Measurements from ENCODE around the gene CYTH3. TPM values are rescaled to one million over a fixed set of nuclear protein-coding genes. Genes with fewer than 3 reads are reported as not detected.

CYTH3 gene
- total and polyA plus RNA-seq, 9 donors, result 14.8 to 29.6 (median 18.9) TPM

GRCh38 chr7:6165521-6166320, 106.7 kb downstream of the CYTH3 start:
- 90 to 91% (median 91%) methylated on average over 36 of the region's 36 CpGs for WGBS, 3 donors
- no peak overlapping the region for H3K27ac ChIP-seq
- no peaks in the 10 kb centered on the region for H3K27me3 ChIP-seq
- TF ChIP-seq POLR2A (IDR thresholded peaks at IDR 0.05) (no peak), EP300 (IDR thresholded peaks at IDR 0.05) (no peak)
- H3K4me3 ChIP-seq, result no peak overlapping the region
- no peaks in the 10 kb centered on the region for H3K4me1 ChIP-seq (ENCODE audit: insufficient read depth)
- intact Hi-C loops (cut with DNase I), result no loop called here
- H3K9me3 ChIP-seq, result no peaks in the 10 kb centered on the region
- H3K36me3 ChIP-seq, result no peaks in the 10 kb centered on the region
- no peak for DNase-seq

GRCh38 chr7:6165075-6165474, 107.3 kb downstream of the CYTH3 start:
- TF ChIP-seq POLR2A (IDR thresholded peaks at IDR 0.05), result no peak
- TF ChIP-seq CTCF (IDR thresholded peaks at IDR 0.05), result no peak
- 71 to 77% (median 76%) methylated on average over 19 of the region's 19 CpGs for WGBS, 3 donors
- no peaks in the 10 kb centered on the region for H3K9me3 ChIP-seq
- DNase-seq, result no peak
- H3K4me1 ChIP-seq (ENCODE audit: insufficient read depth), result no peaks in the 10 kb centered on the region
- no peak overlapping the region for H3K4me3 ChIP-seq
- H3K27ac ChIP-seq, result no peak overlapping the region
- H3K27me3 ChIP-seq, result no peaks in the 10 kb centered on the region
- intact Hi-C loops (cut with DNase I), result no loop called here
- no peaks in the 10 kb centered on the region for H3K36me3 ChIP-seq

- Histone ChIP-seq H3K27ac (no peak overlapping the region), H3K9me3 (no peaks in the 10 kb centered on the region), H3K36me3 (no peaks in the 10 kb centered on the region), H3K4me3 (no peak overlapping the region), H3K4me1 (ENCODE audit: insufficient read depth) (no peaks in the 10 kb centered on the region), H3K27me3 (no peaks in the 10 kb centered on the region)
- DNase-seq, result no peak
- TF ChIP-seq POLR2A (IDR thresholded peaks at IDR 0.05) (no peak), EP300 (IDR thresholded peaks at IDR 0.05) (no peak), CTCF (IDR thresholded peaks at IDR 0.05) (no peak)
- intact Hi-C loops (cut with DNase I), result loop anchor here in 2 of 4 donors (5.0 kb wide), 1 partner anchor 158 kb away; no protein-coding TSS in a partner anchor
- 85 to 86% (median 85%) methylated on average over 28 of the region's 28 CpGs for WGBS, 3 donors
Measured at GRCh38 chr7:6164491-6164890, 107.9 kb downstream of the CYTH3 start.

- TF ChIP-seq EP300 (IDR thresholded peaks at IDR 0.05) (no peak), CTCF (IDR thresholded peaks at IDR 0.05) (no peak), POLR2A (IDR thresholded peaks at IDR 0.05) (no peak)
- H3K36me3 ChIP-seq, result no peaks in the 10 kb centered on the region
- WGBS, 3 donors, result 83 to 89% (median 83%) methylated on average over 7 of the region's 7 CpGs
- H3K9me3 ChIP-seq, result no peaks in the 10 kb centered on the region
- intact Hi-C loops (cut with DNase I), result loop anchor here in 2 of 4 donors (5.0 kb wide), 1 partner anchor 158 kb away; no protein-coding TSS in a partner anchor
- H3K4me1 ChIP-seq (ENCODE audit: insufficient read depth), result no peaks in the 10 kb centered on the region
- H3K27ac ChIP-seq, result no peak overlapping the region
- no peak overlapping the region for H3K4me3 ChIP-seq
- H3K27me3 ChIP-seq, result no peaks in the 10 kb centered on the region
- DNase-seq, result no peak
Measured at GRCh38 chr7:6164010-6164409, 108.4 kb downstream of the CYTH3 start.

- H3K4me1 ChIP-seq (ENCODE audit: insufficient read depth), result no peaks in the 10 kb centered on the region
- no peak for DNase-seq
- H3K9me3 ChIP-seq, result no peaks in the 10 kb centered on the region
- 92 to 94% (median 94%) methylated on average over 17 of the region's 17 CpGs for WGBS, 3 donors
- no peaks in the 10 kb centered on the region for H3K36me3 ChIP-seq
- no peak overlapping the region for H3K4me3 ChIP-seq
- no peak for TF ChIP-seq POLR2A (IDR thresholded peaks at IDR 0.05)
- no peak for TF ChIP-seq EP300 (IDR thresholded peaks at IDR 0.05)
- TF ChIP-seq CTCF (IDR thresholded peaks at IDR 0.05), result no peak
- intact Hi-C loops (cut with DNase I), result loop anchor here in 2 of 4 donors (5.0 kb wide), 1 partner anchor 159 kb away; no protein-coding TSS in a partner anchor
- no peak overlapping the region for H3K27ac ChIP-seq
- H3K27me3 ChIP-seq, result no peaks in the 10 kb centered on the region
Measured at GRCh38 chr7:6163402-6163801, 109.0 kb downstream of the CYTH3 start.

All from ovary (tissue), 9 donors.